ENCODE measurements around the gene TEX51.

Gene TEX51

DNA sequence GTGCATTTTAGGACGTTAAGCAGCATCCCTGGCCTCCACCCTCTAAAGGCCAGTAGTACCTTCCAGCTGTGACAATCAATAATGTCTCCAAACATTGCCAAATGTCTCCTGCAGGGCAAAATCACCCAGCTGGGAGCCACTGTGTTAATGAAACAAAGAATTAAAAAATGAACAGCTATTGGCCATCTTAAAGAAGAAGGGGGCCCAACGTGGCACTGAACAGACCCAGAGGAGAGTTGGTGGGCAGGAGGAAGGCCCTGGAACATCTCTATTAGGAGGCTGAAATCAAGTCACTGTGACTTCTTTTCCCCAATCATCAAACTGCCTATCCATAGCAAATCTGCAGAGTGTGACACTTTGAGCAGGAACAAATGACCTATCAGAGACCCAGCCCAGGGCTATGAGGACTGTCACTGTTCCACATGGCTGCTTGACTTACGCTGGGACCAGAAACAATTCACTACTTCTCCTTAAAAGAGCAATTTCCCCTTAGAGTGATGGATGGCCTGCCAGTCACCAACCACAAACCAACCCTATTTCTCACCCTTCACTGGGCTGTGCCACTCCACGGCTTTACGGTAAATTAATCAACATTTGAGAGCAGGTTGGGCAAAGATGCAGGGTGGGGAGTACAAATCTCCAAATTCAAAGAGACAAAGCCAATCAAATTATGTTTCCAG lies 35.2 kb upstream of the TEX51 start:
- ATAC-seq, result no peak
- no peak for TF ChIP-seq GLIS3 (CRISPR knock-in tag; IDR thresholded peaks at IDR 0.05)
- TF ChIP-seq ARNTL (CRISPR knock-in tag; IDR thresholded peaks at IDR 0.05; ENCODE audit: borderline replicate concordance, low read depth), result no peak
- TF ChIP-seq ESRRG (CRISPR knock-in tag; IDR thresholded peaks at IDR 0.05), result no peak
- no peak for TF ChIP-seq ISL1 (CRISPR knock-in tag; IDR thresholded peaks at IDR 0.05)
- no peak for TF ChIP-seq ZNF565 (CRISPR knock-in tag; conservative IDR thresholded peaks at IDR 0.05; ENCODE audit: low read depth)
- no peak for TF ChIP-seq BACH2 (CRISPR knock-in tag; IDR thresholded peaks at IDR 0.05; ENCODE audit: borderline replicate concordance)
- TF ChIP-seq ZFP30 (CRISPR knock-in tag; IDR thresholded peaks at IDR 0.05), result no peak
- no peak for TF ChIP-seq OSR1 (CRISPR knock-in tag; IDR thresholded peaks at IDR 0.05)

DNA sequence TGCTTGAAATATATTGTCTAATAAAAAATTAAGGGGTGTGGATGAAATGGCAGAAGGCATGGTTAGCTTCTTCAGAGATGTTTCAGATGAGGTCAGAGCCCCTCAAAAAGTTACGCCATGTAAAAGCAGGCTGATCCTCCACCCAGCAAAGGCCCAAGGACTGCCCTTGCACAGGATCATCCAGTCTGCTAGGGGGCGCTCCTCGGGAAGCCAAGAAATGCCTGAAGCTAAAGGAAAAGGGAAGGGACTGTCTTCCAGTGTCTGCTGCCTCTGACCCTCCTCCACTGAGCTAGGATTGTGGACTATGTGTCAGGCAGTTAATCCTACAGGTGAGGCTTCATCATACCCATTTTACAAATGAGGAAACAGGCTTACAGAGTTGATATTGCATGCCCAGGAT lies 33.8 kb upstream of the TEX51 start:
- no peak for ATAC-seq
- TF ChIP-seq, protein P1, sequence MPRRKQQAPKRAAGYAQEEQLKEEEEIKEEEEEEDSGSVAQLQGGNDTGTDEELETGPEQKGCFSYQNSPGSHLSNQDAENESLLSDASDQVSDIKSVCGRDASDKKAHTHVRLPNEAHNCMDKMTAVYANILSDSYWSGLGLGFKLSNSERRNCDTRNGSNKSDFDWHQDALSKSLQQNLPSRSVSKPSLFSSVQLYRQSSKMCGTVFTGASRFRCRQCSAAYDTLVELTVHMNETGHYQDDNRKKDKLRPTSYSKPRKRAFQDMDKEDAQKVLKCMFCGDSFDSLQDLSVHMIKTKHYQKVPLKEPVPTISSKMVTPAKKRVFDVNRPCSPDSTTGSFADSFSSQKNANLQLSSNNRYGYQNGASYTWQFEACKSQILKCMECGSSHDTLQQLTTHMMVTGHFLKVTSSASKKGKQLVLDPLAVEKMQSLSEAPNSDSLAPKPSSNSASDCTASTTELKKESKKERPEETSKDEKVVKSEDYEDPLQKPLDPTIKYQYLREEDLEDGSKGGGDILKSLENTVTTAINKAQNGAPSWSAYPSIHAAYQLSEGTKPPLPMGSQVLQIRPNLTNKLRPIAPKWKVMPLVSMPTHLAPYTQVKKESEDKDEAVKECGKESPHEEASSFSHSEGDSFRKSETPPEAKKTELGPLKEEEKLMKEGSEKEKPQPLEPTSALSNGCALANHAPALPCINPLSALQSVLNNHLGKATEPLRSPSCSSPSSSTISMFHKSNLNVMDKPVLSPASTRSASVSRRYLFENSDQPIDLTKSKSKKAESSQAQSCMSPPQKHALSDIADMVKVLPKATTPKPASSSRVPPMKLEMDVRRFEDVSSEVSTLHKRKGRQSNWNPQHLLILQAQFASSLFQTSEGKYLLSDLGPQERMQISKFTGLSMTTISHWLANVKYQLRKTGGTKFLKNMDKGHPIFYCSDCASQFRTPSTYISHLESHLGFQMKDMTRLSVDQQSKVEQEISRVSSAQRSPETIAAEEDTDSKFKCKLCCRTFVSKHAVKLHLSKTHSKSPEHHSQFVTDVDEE (CRISPR knock-in tag; IDR thresholded peaks at IDR 0.05), result no peak
- TF ChIP-seq TCF4 (CRISPR knock-in tag; IDR thresholded peaks at IDR 0.05; ENCODE audit: borderline replicate concordance) (no peak), PPARA (CRISPR knock-in tag; IDR thresholded peaks at IDR 0.05; ENCODE audit: borderline replicate concordance) (no peak), ESRRG (CRISPR knock-in tag; IDR thresholded peaks at IDR 0.05) (no peak), SNAI2 (CRISPR knock-in tag; IDR thresholded peaks at IDR 0.05) (no peak), ISL1 (CRISPR knock-in tag; IDR thresholded peaks at IDR 0.05) (no peak), ZC3H10 (CRISPR knock-in tag; IDR thresholded peaks at IDR 0.05) (no peak), ZNF565 (CRISPR knock-in tag; conservative IDR thresholded peaks at IDR 0.05; ENCODE audit: low read depth) (no peak), RARB (CRISPR knock-in tag; IDR thresholded peaks at IDR 0.05) (no peak), TOX (CRISPR knock-in tag; IDR thresholded peaks at IDR 0.05; ENCODE audit: borderline replicate concordance) (no peak), ZNF70 (CRISPR knock-in tag; IDR thresholded peaks at IDR 0.05) (no peak), BACH2 (CRISPR knock-in tag; IDR thresholded peaks at IDR 0.05; ENCODE audit: borderline replicate concordance) (no peak), CSDC2 (CRISPR knock-in tag; IDR thresholded peaks at IDR 0.05) (no peak), ZFP30 (CRISPR knock-in tag; IDR thresholded peaks at IDR 0.05) (no peak), GLIS3 (CRISPR knock-in tag; IDR thresholded peaks at IDR 0.05) (no peak), ARNTL (CRISPR knock-in tag; IDR thresholded peaks at IDR 0.05; ENCODE audit: borderline replicate concordance, low read depth) (no peak), ZNF8 (CRISPR knock-in tag; IDR thresholded peaks at IDR 0.05) (no peak), OSR1 (CRISPR knock-in tag; IDR thresholded peaks at IDR 0.05) (no peak)
- TF ChIP-seq, protein P2, sequence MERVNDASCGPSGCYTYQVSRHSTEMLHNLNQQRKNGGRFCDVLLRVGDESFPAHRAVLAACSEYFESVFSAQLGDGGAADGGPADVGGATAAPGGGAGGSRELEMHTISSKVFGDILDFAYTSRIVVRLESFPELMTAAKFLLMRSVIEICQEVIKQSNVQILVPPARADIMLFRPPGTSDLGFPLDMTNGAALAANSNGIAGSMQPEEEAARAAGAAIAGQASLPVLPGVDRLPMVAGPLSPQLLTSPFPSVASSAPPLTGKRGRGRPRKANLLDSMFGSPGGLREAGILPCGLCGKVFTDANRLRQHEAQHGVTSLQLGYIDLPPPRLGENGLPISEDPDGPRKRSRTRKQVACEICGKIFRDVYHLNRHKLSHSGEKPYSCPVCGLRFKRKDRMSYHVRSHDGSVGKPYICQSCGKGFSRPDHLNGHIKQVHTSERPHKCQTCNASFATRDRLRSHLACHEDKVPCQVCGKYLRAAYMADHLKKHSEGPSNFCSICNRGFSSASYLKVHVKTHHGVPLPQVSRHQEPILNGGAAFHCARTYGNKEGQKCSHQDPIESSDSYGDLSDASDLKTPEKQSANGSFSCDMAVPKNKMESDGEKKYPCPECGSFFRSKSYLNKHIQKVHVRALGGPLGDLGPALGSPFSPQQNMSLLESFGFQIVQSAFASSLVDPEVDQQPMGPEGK (CRISPR knock-in tag; IDR thresholded peaks at IDR 0.05; ENCODE audit: borderline replicate concordance), result no peak
- TF ChIP-seq, protein P3, sequence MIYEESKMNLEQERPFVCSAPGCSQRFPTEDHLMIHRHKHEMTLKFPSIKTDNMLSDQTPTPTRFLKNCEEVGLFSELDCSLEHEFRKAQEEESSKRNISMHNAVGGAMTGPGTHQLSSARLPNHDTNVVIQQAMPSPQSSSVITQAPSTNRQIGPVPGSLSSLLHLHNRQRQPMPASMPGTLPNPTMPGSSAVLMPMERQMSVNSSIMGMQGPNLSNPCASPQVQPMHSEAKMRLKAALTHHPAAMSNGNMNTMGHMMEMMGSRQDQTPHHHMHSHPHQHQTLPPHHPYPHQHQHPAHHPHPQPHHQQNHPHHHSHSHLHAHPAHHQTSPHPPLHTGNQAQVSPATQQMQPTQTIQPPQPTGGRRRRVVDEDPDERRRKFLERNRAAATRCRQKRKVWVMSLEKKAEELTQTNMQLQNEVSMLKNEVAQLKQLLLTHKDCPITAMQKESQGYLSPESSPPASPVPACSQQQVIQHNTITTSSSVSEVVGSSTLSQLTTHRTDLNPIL (CRISPR knock-in tag; IDR thresholded peaks at IDR 0.05; ENCODE audit: low read depth), result no peak

DNA sequence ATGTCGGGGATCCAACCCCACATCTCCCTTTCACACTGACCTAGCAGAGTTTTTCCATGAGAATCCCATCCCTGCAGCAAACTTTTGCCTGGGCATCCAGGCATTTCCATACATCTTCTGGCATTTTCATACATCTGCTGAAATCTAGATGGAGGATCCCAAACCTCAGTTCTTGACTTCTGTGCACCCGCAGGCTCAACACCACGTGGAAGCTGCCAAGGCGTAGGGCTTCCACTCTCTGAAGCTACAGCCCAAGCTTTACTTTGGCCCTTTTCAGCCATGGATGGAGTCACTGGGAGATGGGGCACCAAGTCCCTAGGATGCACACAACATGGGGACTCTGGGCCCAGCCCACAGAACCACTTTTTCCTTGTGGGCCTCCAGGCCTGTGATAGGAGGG lies 32.2 kb upstream of the TEX51 start:
- TF ChIP-seq ZNF565 (CRISPR knock-in tag; conservative IDR thresholded peaks at IDR 0.05; ENCODE audit: low read depth) (no peak), ARNTL (CRISPR knock-in tag; IDR thresholded peaks at IDR 0.05; ENCODE audit: borderline replicate concordance, low read depth) (no peak), ZFP30 (CRISPR knock-in tag; IDR thresholded peaks at IDR 0.05) (no peak), ZFP3 (CRISPR knock-in tag; IDR thresholded peaks at IDR 0.05) (no peak), BACH2 (CRISPR knock-in tag; IDR thresholded peaks at IDR 0.05; ENCODE audit: borderline replicate concordance) (no peak), CSDC2 (CRISPR knock-in tag; IDR thresholded peaks at IDR 0.05) (no peak)
- ATAC-seq, result no peak

DNA sequence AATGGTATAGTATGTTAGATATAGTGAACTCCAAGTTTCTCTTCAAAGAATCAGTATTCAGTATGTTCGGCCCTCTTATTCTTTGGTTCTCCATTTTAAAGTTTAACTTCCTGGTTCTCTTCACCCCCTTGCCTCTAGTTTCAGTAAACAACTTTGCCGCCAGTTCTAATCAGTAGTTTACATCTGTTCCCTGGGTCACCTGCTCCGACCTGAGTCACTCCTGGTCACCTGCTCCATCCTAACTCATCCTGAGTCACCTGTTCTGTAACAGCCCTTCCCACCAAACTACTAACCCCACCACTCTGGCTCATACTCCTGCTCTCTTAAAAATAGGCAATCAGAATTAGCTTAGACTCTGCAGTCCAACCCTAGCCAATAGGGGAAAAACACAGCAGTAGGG lies 23.7 kb upstream of the TEX51 start:
- no peak for TF ChIP-seq PPARA (CRISPR knock-in tag; IDR thresholded peaks at IDR 0.05; ENCODE audit: borderline replicate concordance)
- TF ChIP-seq BACH2 (CRISPR knock-in tag; IDR thresholded peaks at IDR 0.05; ENCODE audit: borderline replicate concordance), result no peak
- ATAC-seq, result no peak

Measured in SK-N-SH treated with all-trans-retinoic acid at 6 μM for 48 hours (cell line).